PC-3 (cell line): ENCODE data around the gene ADAM17.

ENCODE experiments used
- EZH2phosphoT487 ChIP-seq: fragments of 300-600 bp; sonication (generic); IDR thresholded peaks from 2 replicates; pipeline ENCODE4 v1.6.1; 2018; ENCODE audit warnings: mild to moderate bottlenecking, antibody characterized with exemption, low read length, borderline replicate concordance
- TF ChIP-seq, protein P1 (sequence below): fragments of 300-600 bp; sonication (generic); conservative IDR thresholded peaks from 2 replicates; pipeline ENCODE4 v1.5.1; 2017; ENCODE audit warnings: antibody characterized with exemption, low read depth, mild to moderate bottlenecking, low read length

DNA sequence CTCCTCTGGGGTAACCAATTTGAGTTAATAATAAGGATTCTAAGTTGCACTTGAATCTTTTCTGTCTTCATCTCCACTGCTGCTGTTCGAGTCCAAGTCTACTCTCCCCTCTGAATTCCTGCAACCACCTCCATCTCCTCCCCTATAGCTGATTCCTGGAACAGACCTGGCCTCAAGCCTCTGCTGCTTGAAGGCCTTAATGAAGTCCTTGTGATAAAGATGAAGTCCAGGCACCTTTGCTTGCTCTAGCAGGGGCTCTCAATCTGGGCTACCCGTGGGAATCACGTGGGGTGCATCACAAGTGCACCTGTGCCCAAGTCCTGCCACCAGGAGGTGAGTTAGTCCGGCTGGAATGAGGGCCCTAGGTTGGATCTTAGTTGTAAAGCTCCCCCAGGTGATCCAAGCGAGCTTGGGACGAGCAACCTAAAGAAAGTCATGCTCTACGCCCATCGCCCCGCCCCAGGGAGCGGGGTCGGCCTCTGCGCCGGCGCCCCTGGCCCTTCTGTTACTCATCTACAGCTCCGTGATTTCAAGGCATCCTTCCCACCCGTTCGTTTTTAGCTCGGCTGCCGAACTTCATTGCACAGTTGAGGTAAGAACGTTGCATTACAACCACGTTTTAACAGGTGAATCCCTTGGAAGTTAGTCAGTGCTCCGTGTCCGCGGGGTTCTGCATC is 82.2 kb downstream of the ADAM17 start:
- TF ChIP-seq EZH2phosphoT487, result no peak
- TF ChIP-seq, protein P1, sequence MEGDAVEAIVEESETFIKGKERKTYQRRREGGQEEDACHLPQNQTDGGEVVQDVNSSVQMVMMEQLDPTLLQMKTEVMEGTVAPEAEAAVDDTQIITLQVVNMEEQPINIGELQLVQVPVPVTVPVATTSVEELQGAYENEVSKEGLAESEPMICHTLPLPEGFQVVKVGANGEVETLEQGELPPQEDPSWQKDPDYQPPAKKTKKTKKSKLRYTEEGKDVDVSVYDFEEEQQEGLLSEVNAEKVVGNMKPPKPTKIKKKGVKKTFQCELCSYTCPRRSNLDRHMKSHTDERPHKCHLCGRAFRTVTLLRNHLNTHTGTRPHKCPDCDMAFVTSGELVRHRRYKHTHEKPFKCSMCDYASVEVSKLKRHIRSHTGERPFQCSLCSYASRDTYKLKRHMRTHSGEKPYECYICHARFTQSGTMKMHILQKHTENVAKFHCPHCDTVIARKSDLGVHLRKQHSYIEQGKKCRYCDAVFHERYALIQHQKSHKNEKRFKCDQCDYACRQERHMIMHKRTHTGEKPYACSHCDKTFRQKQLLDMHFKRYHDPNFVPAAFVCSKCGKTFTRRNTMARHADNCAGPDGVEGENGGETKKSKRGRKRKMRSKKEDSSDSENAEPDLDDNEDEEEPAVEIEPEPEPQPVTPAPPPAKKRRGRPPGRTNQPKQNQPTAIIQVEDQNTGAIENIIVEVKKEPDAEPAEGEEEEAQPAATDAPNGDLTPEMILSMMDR, result peak; percentile 30; the same call in 1 of the 2 replicates
